ENCODE results near the gene GLB1L2.
"Not testable (repeated sequence)": the region's sequence is repeated elsewhere in the genome, so short reads cannot be mapped to it uniquely, and the experiment has no call there.

Gene GLB1L2

DNA sequence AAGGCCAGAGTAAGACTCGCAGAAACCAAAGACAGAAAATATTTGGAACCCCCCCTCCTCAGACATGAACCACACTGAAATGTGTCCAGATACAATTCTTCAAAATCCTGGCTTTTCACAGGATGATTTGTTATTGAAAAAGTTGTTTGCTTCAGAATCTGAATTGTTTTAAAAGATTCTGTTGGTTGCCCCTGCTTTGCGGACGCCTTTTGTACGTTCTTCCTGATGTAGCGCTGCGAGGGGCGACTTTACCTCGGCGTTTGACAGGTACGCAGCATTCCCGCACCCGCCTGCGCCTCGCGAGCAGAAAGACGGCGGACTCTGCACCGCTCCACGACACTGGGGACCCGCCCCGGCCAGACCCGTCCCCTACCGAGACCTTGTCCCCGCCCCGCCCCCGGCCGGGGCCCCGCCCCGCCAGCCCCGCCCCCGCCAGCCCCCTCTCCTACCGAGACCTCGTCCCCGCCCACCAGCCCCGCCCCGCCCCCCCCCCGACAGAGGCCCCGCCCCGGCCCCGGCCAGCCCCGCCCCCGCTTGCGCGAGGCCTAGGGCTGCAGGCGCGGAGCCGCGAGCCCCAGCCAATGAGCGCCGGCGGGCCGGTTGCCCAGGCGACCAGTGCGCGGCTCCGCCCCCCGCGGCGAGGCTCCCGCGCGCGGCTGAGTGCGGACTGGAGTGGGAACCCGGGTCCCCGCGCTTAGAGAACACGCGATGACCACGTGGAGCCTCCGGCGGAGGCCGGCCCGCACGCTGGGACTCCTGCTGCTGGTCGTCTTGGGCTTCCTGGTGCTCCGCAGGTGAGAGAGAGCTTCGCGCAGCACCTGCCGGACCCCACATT, at the start of gene GLB1L2:
Gene GLB1L2 (plus strand): TSS at position 635 of the 835 bp plus-strand sequence. CDS start 74 bp downstream, at position 709.
- DNase-seq, result peak; percentile 75

GRCh38 chr11:134282121-134283045, 49.4 kb upstream of the GLB1L2 start:
- no peak for DNase-seq

GRCh38 chr11:134283461-134284230, 48.1 kb upstream of the GLB1L2 start:
- DNase-seq, result no peak

GRCh38 chr11:134284349-134284748, 47.4 kb upstream of the GLB1L2 start:
- not testable (repeated sequence) for DNase-seq

GRCh38 chr11:134287561-134287960, 44.2 kb upstream of the GLB1L2 start:
- no peak for DNase-seq

- DNase-seq, result no peak
Observed at GRCh38 chr11:134288486-134288885, 43.3 kb upstream of the GLB1L2 start.

DNA sequence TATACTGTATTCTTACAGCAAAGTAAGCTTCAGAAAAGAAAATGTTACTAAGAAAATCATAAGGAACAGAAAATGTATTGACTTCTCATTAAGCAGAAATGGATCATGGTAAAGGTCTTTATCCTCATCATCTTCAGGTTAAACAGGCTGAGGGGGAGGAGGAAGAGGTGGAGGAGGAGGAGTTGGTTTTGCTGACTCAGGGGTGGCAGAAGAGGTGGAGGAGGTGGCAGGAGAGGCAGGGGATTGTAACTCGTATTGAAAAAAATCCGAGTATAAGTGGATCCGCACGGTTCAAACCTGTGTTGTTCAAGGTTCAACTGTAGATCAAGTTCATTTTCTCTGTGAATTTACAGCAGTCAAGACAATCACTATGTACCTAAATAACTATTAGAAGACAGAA, 42.6 kb upstream of the GLB1L2 start:
- DNase-seq, result no peak

- peak; percentile 46 for DNase-seq
Observed at GRCh38 chr11:134289789-134290188, 42.0 kb upstream of the GLB1L2 start.

GRCh38 chr11:134290646-134291045, 41.1 kb upstream of the GLB1L2 start:
- DNase-seq, result no peak

- DNase-seq, result no peak
Observed at GRCh38 chr11:134291196-134291595, 40.6 kb upstream of the GLB1L2 start.

- no peak for DNase-seq
Observed at GRCh38 chr11:134292661-134293060, 39.1 kb upstream of the GLB1L2 start.

DNA sequence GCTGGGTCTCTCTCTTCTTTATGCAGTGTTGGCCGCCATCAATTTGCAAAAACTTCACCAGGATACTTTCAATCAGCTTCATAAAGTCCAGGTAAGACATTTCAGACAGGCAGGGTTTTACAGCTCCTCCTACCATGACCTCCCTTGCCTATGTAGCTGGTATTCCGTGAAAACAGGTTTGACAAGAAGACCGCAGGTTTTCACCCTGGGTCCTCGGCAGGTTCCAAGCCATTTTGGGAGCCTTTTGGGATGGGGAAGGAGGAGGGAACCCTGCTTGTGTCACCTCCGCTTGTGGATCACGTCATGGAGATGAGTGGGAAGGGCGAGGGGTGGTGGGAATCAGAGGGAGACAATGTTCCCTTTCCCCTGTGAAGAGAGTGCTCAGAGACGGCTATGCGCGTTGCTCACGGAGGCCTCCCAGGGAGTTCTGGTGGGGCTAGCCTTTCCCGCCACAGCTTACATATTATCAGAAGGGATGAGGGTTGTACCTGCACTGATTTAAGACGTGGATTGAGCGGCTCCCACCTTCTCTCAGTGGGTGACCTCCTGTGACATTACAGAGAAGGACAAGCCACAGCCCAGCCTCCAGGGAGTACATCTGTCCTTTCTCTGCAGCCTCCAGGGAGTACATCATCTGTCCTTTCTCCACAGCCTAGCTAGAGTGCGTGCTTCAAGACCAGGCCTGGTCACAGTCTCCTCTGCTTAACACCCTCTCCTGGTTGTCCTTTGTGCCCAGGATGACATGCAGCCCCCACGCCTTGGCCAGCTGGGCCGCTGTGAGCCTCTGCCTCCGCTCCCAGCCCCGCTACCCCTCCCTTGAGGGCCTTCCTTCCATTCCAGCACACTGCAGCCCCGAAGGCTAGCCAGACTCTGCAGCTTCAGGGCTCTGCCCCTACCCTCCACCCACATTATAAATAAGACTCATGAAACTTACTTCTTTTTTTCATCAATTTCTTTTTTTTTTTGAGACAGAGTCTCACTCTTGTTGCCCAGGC, 38.4 kb upstream of the GLB1L2 start:
- DNase-seq, result no peak

DNA sequence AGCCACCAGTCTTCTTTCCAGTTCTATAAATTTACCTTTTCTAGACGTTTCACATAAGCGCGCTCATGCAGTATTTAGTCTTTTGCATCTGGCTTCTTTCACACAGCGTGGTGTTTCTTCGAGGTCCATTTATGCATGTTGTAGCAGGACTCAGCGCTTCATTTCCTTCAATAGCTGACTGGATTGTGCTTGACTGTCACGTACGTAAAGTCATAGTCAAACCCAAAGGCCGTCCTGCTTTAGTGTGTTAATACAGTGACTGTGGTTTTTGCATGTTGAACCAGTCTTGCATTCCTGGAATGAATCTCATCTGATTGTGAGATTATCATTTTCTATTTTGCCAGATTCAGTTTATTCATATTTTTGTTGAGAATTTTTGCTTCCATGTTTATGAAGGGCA, 37.1 kb upstream of the GLB1L2 start:
- DNase-seq, result no peak

- no peak for DNase-seq
Observed at GRCh38 chr11:134312223-134312622, 19.6 kb upstream of the GLB1L2 start.

DNA sequence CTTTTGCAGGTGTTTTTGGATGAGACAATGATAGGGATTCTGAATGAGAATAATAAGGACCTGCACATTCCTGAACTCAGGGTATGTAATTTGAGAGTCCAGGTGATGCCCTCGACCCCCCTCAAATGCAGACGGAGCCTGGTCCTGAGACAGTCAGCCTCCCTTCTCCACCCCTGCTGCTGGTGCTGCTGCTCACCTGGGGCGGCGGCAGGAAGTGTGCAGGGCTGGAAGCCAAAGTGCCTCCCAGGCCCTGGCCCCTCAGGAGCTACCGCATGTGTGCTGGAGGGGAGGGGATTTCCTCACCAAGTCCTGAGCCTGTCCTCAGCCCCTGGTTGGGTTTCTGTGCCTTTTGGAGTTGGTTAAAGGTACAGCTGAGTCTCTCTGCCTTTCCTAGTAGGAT, 19.0 kb upstream of the GLB1L2 start:
- DNase-seq, result no peak

DNA sequence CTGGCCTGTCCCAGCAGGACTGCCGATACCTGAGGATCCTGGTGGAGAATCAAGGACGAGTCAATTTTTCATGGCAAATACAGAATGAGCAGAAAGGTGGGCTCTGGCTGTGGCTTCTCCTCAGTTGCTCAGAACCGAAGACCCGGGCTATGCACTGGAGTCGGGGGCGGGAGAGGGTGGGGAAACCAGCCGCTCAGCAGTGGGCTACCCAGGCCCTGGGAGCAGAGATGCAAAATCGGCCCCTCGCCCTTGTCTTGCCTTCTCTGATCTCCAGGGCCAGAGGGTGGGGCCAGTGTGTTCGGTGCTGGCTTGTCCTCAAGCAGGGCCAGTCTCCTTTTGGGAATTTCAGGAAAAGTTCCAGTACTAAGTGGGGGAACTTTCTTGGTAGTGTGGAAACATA, 18.4 kb upstream of the GLB1L2 start:
- DNase-seq, result no peak

- DNase-seq, result no peak
Observed at GRCh38 chr11:134313821-134314607, 17.8 kb upstream of the GLB1L2 start.

DNA sequence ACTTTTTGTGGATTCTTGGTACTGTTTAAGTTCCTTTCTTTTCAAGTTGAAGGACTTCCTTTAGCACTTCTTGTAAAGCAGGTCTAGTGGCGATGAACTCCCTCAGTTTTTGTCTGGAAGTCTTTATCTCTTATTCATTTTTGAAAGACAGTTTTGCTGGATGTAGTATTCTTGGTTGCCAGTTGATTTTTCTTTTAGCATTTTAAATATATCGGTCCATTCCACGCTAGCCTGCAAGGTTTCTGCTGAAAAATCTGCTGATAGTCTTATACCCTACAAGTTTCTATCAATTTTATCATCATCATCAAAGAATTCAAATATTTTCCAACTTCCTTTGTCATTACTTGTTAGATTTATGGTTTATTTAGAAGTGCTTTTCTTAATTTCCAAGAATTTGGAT, 14.7 kb upstream of the GLB1L2 start:
- no peak for DNase-seq

GRCh38 chr11:134321373-134321772, 10.4 kb upstream of the GLB1L2 start:
- DNase-seq, result not testable (repeated sequence)

DNA sequence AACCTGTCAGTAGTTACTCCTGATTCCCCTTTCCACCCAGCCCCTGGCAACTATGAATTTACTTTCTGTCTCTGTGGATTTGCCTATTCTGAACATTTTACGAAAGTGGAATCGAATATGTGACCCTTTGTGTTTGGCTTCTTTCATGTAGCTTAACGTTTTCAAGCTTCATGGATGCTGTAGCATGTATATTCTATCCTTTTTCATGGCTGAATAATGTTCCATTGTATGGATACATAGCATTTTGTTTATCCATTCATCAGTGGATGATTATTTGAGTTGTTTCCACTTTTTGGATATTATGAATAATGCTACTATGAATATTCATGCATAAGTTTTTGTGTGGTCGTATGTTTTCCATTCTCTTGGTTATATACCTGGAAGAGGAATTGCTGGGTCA, 9.2 kb upstream of the GLB1L2 start:
- no peak for DNase-seq

GRCh38 chr11:134328433-134328832, 3.4 kb upstream of the GLB1L2 start:
- no peak for DNase-seq

Measured in femur (tissue), 1 donor.